ENCODE data around the gene TMEM123. TPM values are rescaled to one million over a fixed set of nuclear protein-coding genes. Genes with fewer than 3 reads are reported as not detected.
A peak's percentile ranks its signal among the peaks of the same experiment; 100 is the strongest.

TMEM123 gene
- total and polyA plus RNA-seq, 5 donors from 2014 or later = 330 to 771 (median 608) TPM

GRCh38 chr11:102368472-102368871, 84.1 kb downstream of the TMEM123 start:
- H3K36me3 ChIP-seq (ENCODE audit: control insufficient read depth, insufficient read depth, low read length) = peaks cover 37% of the 10 kb centered on the region
- no peaks in the 10 kb centered on the region for H3K27me3 ChIP-seq (ENCODE audit: control insufficient read depth, insufficient read depth, low read length)
- H3K4me1 Mint-ChIP-seq = peaks cover 25 to 38% (median 32%) of the 10 kb centered on the region in 4 donors
- peaks cover 0 to 2% (median 0%) of the 10 kb centered on the region in 7 donors for H3K9me3 Mint-ChIP-seq
- H3K4me3 Mint-ChIP-seq = peak overlapping the region in 2 of 4 donors; percentile 3 to 7
- peak overlapping the region; percentile 29 to 72 (median 32) for H3K27ac Mint-ChIP-seq
- H3K4me3 ChIP-seq (ENCODE audit: low read depth, low read length) = no peak overlapping the region
- H3K9me3 ChIP-seq (ENCODE audit: control insufficient read depth in 2 of 2, low read length in 2 of 2) = no peaks in the 10 kb centered on the region
- H3K27ac ChIP-seq (ENCODE audit: insufficient read depth, low read length, poor library complexity, severe bottlenecking) = no peak overlapping the region
- H3K36me3 Mint-ChIP-seq = peaks cover 37% of the 10 kb centered on the region
- H3K27me3 Mint-ChIP-seq = no peaks in the 10 kb centered on the region
- peak in 1 of 2 donors; percentile 61 for ATAC-seq (ENCODE audit: low read depth in 2 of 2)
- peaks cover 15% of the 10 kb centered on the region for H3K4me1 ChIP-seq (ENCODE audit: control insufficient read depth, insufficient read depth, low read length, poor library complexity, severe bottlenecking)
- DNase-seq = peak in 1 of 3 donors; percentile 79

GRCh38 chr11:102367364-102367763, 85.2 kb downstream of the TMEM123 start:
- H3K4me3 ChIP-seq (ENCODE audit: low read depth, low read length) = peak overlapping the region; percentile 5
- ATAC-seq (ENCODE audit: low read depth in 2 of 2) (peak; percentile 71 to 72), DNase-seq (peak in 2 of 3 donors; percentile 58 to 63)
- peaks cover 17% of the 10 kb centered on the region for H3K4me1 ChIP-seq (ENCODE audit: control insufficient read depth, insufficient read depth, low read length, poor library complexity, severe bottlenecking)
- peak overlapping the region; percentile 72 to 88 (median 72) for H3K27ac Mint-ChIP-seq
- H3K36me3 Mint-ChIP-seq = peaks cover 37% of the 10 kb centered on the region
- H3K27ac ChIP-seq (ENCODE audit: insufficient read depth, low read length, poor library complexity, severe bottlenecking) = peak overlapping the region; percentile 28
- H3K36me3 ChIP-seq (ENCODE audit: control insufficient read depth, insufficient read depth, low read length) = peaks cover 44% of the 10 kb centered on the region
- H3K4me3 Mint-ChIP-seq = peak overlapping the region in 3 of 4 donors; percentile 1 to 12 (median 2)
- peaks cover 0 to 2% (median 0%) of the 10 kb centered on the region in 7 donors for H3K9me3 Mint-ChIP-seq
- no peaks in the 10 kb centered on the region for H3K9me3 ChIP-seq (ENCODE audit: control insufficient read depth in 2 of 2, low read length in 2 of 2)
- no peaks in the 10 kb centered on the region for H3K27me3 Mint-ChIP-seq
- H3K4me1 Mint-ChIP-seq = peaks cover 25 to 41% (median 36%) of the 10 kb centered on the region in 4 donors
- H3K27me3 ChIP-seq (ENCODE audit: control insufficient read depth, insufficient read depth, low read length) = no peaks in the 10 kb centered on the region

GRCh38 chr11:102364991-102365390, 87.6 kb downstream of the TMEM123 start:
- Mint-ChIP-seq H3K27ac (peak overlapping the region; percentile 1 to 62 (median 50)), H3K4me1 (peaks cover 33 to 57% (median 51%) of the 10 kb centered on the region in 4 donors), H3K4me3 (no peak overlapping the region), H3K9me3 (peaks cover 0 to 5% (median 2%) of the 10 kb centered on the region in 7 donors), H3K27me3 (no peaks in the 10 kb centered on the region), H3K36me3 (peaks cover 42% of the 10 kb centered on the region)
- ATAC-seq (ENCODE audit: low read depth in 2 of 2) (no peak), DNase-seq (no peak)
- Histone ChIP-seq H3K4me1 (ENCODE audit: control insufficient read depth, insufficient read depth, low read length, poor library complexity, severe bottlenecking) (peaks cover 35% of the 10 kb centered on the region), H3K36me3 (ENCODE audit: control insufficient read depth, insufficient read depth, low read length) (peaks cover 47% of the 10 kb centered on the region), H3K27ac (ENCODE audit: insufficient read depth, low read length, poor library complexity, severe bottlenecking) (no peak overlapping the region), H3K9me3 (ENCODE audit: control insufficient read depth in 2 of 2, low read length in 2 of 2) (no peaks in the 10 kb centered on the region), H3K27me3 (ENCODE audit: control insufficient read depth, insufficient read depth, low read length) (no peaks in the 10 kb centered on the region), H3K4me3 (ENCODE audit: low read depth, low read length) (no peak overlapping the region)

- H3K36me3 ChIP-seq (ENCODE audit: control insufficient read depth, insufficient read depth, low read length) = peaks cover 41% of the 10 kb centered on the region
- peak overlapping the region; percentile 68 for H3K4me3 ChIP-seq (ENCODE audit: low read depth, low read length)
Observed at GRCh38 chr11:102361086-102362031, 91.2 kb downstream of the TMEM123 start.

GRCh38 chr11:102360681-102361080, 91.9 kb downstream of the TMEM123 start:
- peaks cover 0 to 11% (median 3%) of the 10 kb centered on the region in 7 donors for H3K9me3 Mint-ChIP-seq
- peaks cover 24 to 66% (median 51%) of the 10 kb centered on the region in 4 donors for H3K4me1 Mint-ChIP-seq
- Histone ChIP-seq H3K4me1 (ENCODE audit: control insufficient read depth, insufficient read depth, low read length, poor library complexity, severe bottlenecking) (peaks cover 23% of the 10 kb centered on the region), H3K27me3 (ENCODE audit: control insufficient read depth, insufficient read depth, low read length) (no peaks in the 10 kb centered on the region), H3K9me3 (ENCODE audit: control insufficient read depth in 2 of 2, low read length in 2 of 2) (peaks cover 0 to 3% of the 10 kb centered on the region in 2 experiments), H3K36me3 (ENCODE audit: control insufficient read depth, insufficient read depth, low read length) (peaks cover 35% of the 10 kb centered on the region), H3K27ac (ENCODE audit: insufficient read depth, low read length, poor library complexity, severe bottlenecking) (peak overlapping the region; percentile 75), H3K4me3 (ENCODE audit: low read depth, low read length) (peak overlapping the region; percentile 68)
- ATAC-seq (ENCODE audit: low read depth in 2 of 2) = peak; percentile 34 to 44
- H3K27me3 Mint-ChIP-seq = no peaks in the 10 kb centered on the region
- DNase-seq = peak; percentile 24 to 48 (median 32)
- H3K4me3 Mint-ChIP-seq = peak overlapping the region; percentile 69 to 88 (median 79)
- peak overlapping the region; percentile 84 to 95 (median 92) for H3K27ac Mint-ChIP-seq
- H3K36me3 Mint-ChIP-seq = peaks cover 53% of the 10 kb centered on the region

More at GRCh38 chr11:102361086-102362031, 91.2 kb downstream of the TMEM123 start:
- Histone ChIP-seq H3K27ac (ENCODE audit: insufficient read depth, low read length, poor library complexity, severe bottlenecking) (peak overlapping the region; percentile 75), H3K4me1 (ENCODE audit: control insufficient read depth, insufficient read depth, low read length, poor library complexity, severe bottlenecking) (peaks cover 23% of the 10 kb centered on the region), H3K9me3 (ENCODE audit: control insufficient read depth in 2 of 2, low read length in 2 of 2) (peaks cover 0 to 3% of the 10 kb centered on the region in 2 experiments), H3K27me3 (ENCODE audit: control insufficient read depth, insufficient read depth, low read length) (no peaks in the 10 kb centered on the region)
- Mint-ChIP-seq H3K9me3 (peaks cover 0 to 10% (median 3%) of the 10 kb centered on the region in 7 donors), H3K36me3 (peaks cover 52% of the 10 kb centered on the region), H3K4me1 (peaks cover 21 to 67% (median 47%) of the 10 kb centered on the region in 4 donors), H3K27me3 (no peaks in the 10 kb centered on the region), H3K27ac (peak overlapping the region; percentile 92 to 97 (median 95)), H3K4me3 (peak overlapping the region; percentile 69 to 88 (median 79))
- peak; percentile 29 to 80 (median 69) for DNase-seq
- peak; percentile 82 to 87 for ATAC-seq (ENCODE audit: low read depth in 2 of 2)

- no peaks in the 10 kb centered on the region for H3K27me3 Mint-ChIP-seq
- ATAC-seq (ENCODE audit: low read depth in 2 of 2) (no peak), DNase-seq (no peak)
- H3K36me3 ChIP-seq (ENCODE audit: control insufficient read depth, insufficient read depth, low read length) = peaks cover 23% of the 10 kb centered on the region
- peaks cover 55% of the 10 kb centered on the region for H3K36me3 Mint-ChIP-seq
- H3K4me1 Mint-ChIP-seq = peaks cover 36 to 73% (median 54%) of the 10 kb centered on the region in 4 donors
- H3K9me3 ChIP-seq (ENCODE audit: control insufficient read depth in 2 of 2, low read length in 2 of 2) = peaks cover 0 to 3% of the 10 kb centered on the region in 2 experiments
- no peak overlapping the region for H3K27ac ChIP-seq (ENCODE audit: insufficient read depth, low read length, poor library complexity, severe bottlenecking)
- H3K9me3 Mint-ChIP-seq = peaks cover 0 to 15% (median 4%) of the 10 kb centered on the region in 7 donors
- peak overlapping the region in 2 of 3 donors; percentile 11 to 84 for H3K27ac Mint-ChIP-seq
- H3K4me1 ChIP-seq (ENCODE audit: control insufficient read depth, insufficient read depth, low read length, poor library complexity, severe bottlenecking) = peaks cover 23% of the 10 kb centered on the region
- no peak overlapping the region for H3K4me3 ChIP-seq (ENCODE audit: low read depth, low read length)
- H3K4me3 Mint-ChIP-seq = peak overlapping the region in 1 of 4 donors; percentile 38
- H3K27me3 ChIP-seq (ENCODE audit: control insufficient read depth, insufficient read depth, low read length) = no peaks in the 10 kb centered on the region
Observed at GRCh38 chr11:102359372-102359771, 93.2 kb downstream of the TMEM123 start.

GRCh38 chr11:102357116-102357515, 95.4 kb downstream of the TMEM123 start:
- Histone ChIP-seq H3K9me3 (ENCODE audit: control insufficient read depth in 2 of 2, low read length in 2 of 2) (peaks cover 0 to 3% of the 10 kb centered on the region in 2 experiments), H3K4me1 (ENCODE audit: control insufficient read depth, insufficient read depth, low read length, poor library complexity, severe bottlenecking) (peaks cover 19% of the 10 kb centered on the region), H3K27me3 (ENCODE audit: control insufficient read depth, insufficient read depth, low read length) (no peaks in the 10 kb centered on the region), H3K36me3 (ENCODE audit: control insufficient read depth, insufficient read depth, low read length) (peaks cover 20% of the 10 kb centered on the region), H3K27ac (ENCODE audit: insufficient read depth, low read length, poor library complexity, severe bottlenecking) (no peak overlapping the region), H3K4me3 (ENCODE audit: low read depth, low read length) (peak overlapping the region; percentile 1)
- Mint-ChIP-seq H3K27ac (peak overlapping the region in 2 of 3 donors; percentile 26 to 95), H3K27me3 (no peaks in the 10 kb centered on the region), H3K36me3 (peaks cover 61% of the 10 kb centered on the region), H3K9me3 (peaks cover 0 to 15% (median 4%) of the 10 kb centered on the region in 7 donors), H3K4me3 (peak overlapping the region in 2 of 4 donors; percentile 23 to 53), H3K4me1 (peaks cover 38 to 77% (median 51%) of the 10 kb centered on the region in 4 donors)
- ATAC-seq (ENCODE audit: low read depth in 2 of 2) (no peak), DNase-seq (no peak)
